Measurements from ENCODE around the gene GATAD2B. TPM values are rescaled to one million over a fixed set of nuclear protein-coding genes. Genes with fewer than 3 reads are reported as not detected.

The GATAD2B gene
- total and polyA plus RNA-seq, 2 of the 4 experiments (the other 2 are of a cell fraction) = 3.8 to 6.2 TPM

- H3K18ac ChIP-seq (ENCODE audit: low read depth, low read length) = no peak overlapping the region
- no peaks in the 10 kb centered on the region for H4K20me1 ChIP-seq (ENCODE audit: insufficient read depth, low read length)
- H3K36me3 ChIP-seq (ENCODE audit: control insufficient read depth, insufficient read depth, low read length) = peaks cover 29% of the 10 kb centered on the region
- no peak overlapping the region for H3K4me2 ChIP-seq (ENCODE audit: low read depth, low read length)
- intact Hi-C loops (cut with micrococcal nuclease) = no loop called here
- ChIA-PET CTCF (interaction anchor here (0.7 to 1.4 kb wide), 2 partner anchors 8 to 18 kb away, joined by 3 read pairs; no protein-coding TSS in a partner anchor), POLR2A (ENCODE audit: unreplicated experiment) (no interaction called here)
- peak overlapping the region; percentile 5 for H2AFZ ChIP-seq (replicated peaks; ENCODE audit: low read length, poor library complexity)
- no peak overlapping the region for H3K4me3 ChIP-seq (ENCODE audit: insufficient read depth, low read depth, low read length)
- no peak overlapping the region for H2AK9ac ChIP-seq (replicated peaks; ENCODE audit: low read depth, low read length, poor library complexity)
- no peak overlapping the region for H4K8ac ChIP-seq (ENCODE audit: low read depth in 2 of 2, low read length in 2 of 2)
- 71% methylated on average over 1 of the region's 5 CpGs; no CpG with 5 or more reads in 1 of the 2 experiments for WGBS, 2 experiments (ENCODE audit: extremely low coverage in 2 of 2, insufficient read length in 1 of 2)
- no peak overlapping the region for H2AK5ac ChIP-seq (ENCODE audit: low read depth, low read length)
- 0 out of 4 replicates have a peak, but pooled peaks cover 2 to 4% of the 10 kb centered on the region in 2 experiments for H3K79me1 ChIP-seq (ENCODE audit: low read depth in 1 of 2, low read length in 2 of 2)
- H3K23ac ChIP-seq (ENCODE audit: low read depth, low read length) = no peak overlapping the region
- DNase-seq = peak; percentile 92
- H3K4me1 ChIP-seq (ENCODE audit: control insufficient read depth, insufficient read depth, low read length) = 0 out of 2 replicates have a peak, but pooled peaks cover 3% of the 10 kb centered on the region
- in situ Hi-C loops (cut with MboI; ENCODE audit: low sequenced_read_pairs) = no loop called here
- BruUV-seq (replicated peaks) = no TSS peak
- ATAC-seq (ENCODE audit: low read depth) = peak; percentile 82
- H3K9me1 ChIP-seq (ENCODE audit: insufficient read depth, low read length) = 0 out of 2 replicates have a peak, but pooled peaks cover 6% of the 10 kb centered on the region
- no peaks in the 10 kb centered on the region for H3K9me3 ChIP-seq (ENCODE audit: control insufficient read depth, insufficient read depth, low read length)
- H2BK120ac ChIP-seq (ENCODE audit: low read depth, low read length) = no peak overlapping the region
- H4K91ac ChIP-seq (ENCODE audit: insufficient read depth, low read depth, low read length) = no peak overlapping the region
- no peak overlapping the region for H2BK15ac ChIP-seq (ENCODE audit: low read depth, low read length)
- no peak overlapping the region for H3K4ac ChIP-seq (ENCODE audit: low read depth, low read length)
- dilution Hi-C loops (cut with HindIII; ENCODE audit: low sequenced_read_pairs, unreplicated experiment) = loop anchor here (25.0 kb wide), 1 partner anchor 107 kb away; the partner anchor contains the start of gene GATAD2B
- H3K27me3 ChIP-seq (ENCODE audit: control insufficient read depth, insufficient read depth, low read length) = no peaks in the 10 kb centered on the region
- H3K27ac ChIP-seq (ENCODE audit: insufficient read depth, low read length) = no peak overlapping the region
- TF ChIP-seq CEBPB (IDR thresholded peaks at IDR 0.05; ENCODE audit: low read depth, low read length) (no peak), POLR2A (IDR thresholded peaks at IDR 0.05; ENCODE audit: low read depth, low read length) (no peak), BHLHE40 (IDR thresholded peaks at IDR 0.05; ENCODE audit: low read depth, low read length) (no peak), SMC3 (IDR thresholded peaks at IDR 0.05; ENCODE audit: low read depth, low read length) (no peak), ELK1 (IDR thresholded peaks at IDR 0.05; ENCODE audit: borderline replicate concordance, low read depth, low read length) (no peak), CTCF (conservative IDR thresholded peaks at IDR 0.05; ENCODE audit: low read depth, low read length) (no peak), MAFK (IDR thresholded peaks at IDR 0.05; ENCODE audit: low read depth, low read length) (no peak), NFE2L2 (IDR thresholded peaks at IDR 0.05; ENCODE audit: low read depth, low read length) (no peak), MAZ (IDR thresholded peaks at IDR 0.05; ENCODE audit: borderline replicate concordance, low read depth, low read length) (no peak), CHD1 (IDR thresholded peaks at IDR 0.05; ENCODE audit: low read depth, low read length) (no peak), FOS (IDR thresholded peaks at IDR 0.05; ENCODE audit: low read depth, low read length) (no peak), RCOR1 (IDR thresholded peaks at IDR 0.05; ENCODE audit: insufficient replicate concordance, low read length) (no peak), MXI1 (IDR thresholded peaks at IDR 0.05; ENCODE audit: borderline replicate concordance, low read depth, low read length) (no peak)
- no peak overlapping the region for H3K14ac ChIP-seq (replicated peaks; ENCODE audit: low read depth, low read length)
- no peak overlapping the region for H4K5ac ChIP-seq (ENCODE audit: low read depth, low read length)
- no peak overlapping the region for H3K9ac ChIP-seq (ENCODE audit: low read depth, low read length)
- no peak overlapping the region for H3K56ac ChIP-seq (ENCODE audit: extremely low read depth, insufficient read depth, low read length)
- H2BK5ac ChIP-seq (ENCODE audit: low read depth, low read length, poor library complexity, severe bottlenecking) = no peak overlapping the region
- no peak overlapping the region for H2BK20ac ChIP-seq (ENCODE audit: low read depth, low read length)
Measured at GRCh38 chr1:153805042-153805745, 117.6 kb downstream of the GATAD2B start.
